NCI-H345 (cell line): ENCODE data around the gene PLEKHG5.
A peak's percentile ranks its signal among the peaks of the same experiment; 100 is the strongest.

Experiments
- DNase-seq: peaks from one replicate; lab custom pipeline; 2025; lab: John Stamatoyannopoulos, UW

The PLEKHG5 gene

GRCh38 chr1:6424619-6425593, 66.6 kb downstream of the PLEKHG5 start, which contains the start of gene ESPN:
TSS of gene ESPN (plus strand) at chr1:6424776. CDS start at chr1:6424956, 180 bp downstream.
- peak; percentile 23 for DNase-seq

- DNase-seq: peak; percentile 20
Observed at GRCh38 chr1:6424000-6424565, 67.4 kb downstream of the PLEKHG5 start.

- DNase-seq: peak; percentile 75
Observed at GRCh38 chr1:6423321-6423999, 68.0 kb downstream of the PLEKHG5 start.

GRCh38 chr1:6421266-6421665, 70.2 kb downstream of the PLEKHG5 start:
- no peak for DNase-seq

- no peak for DNase-seq
Observed at GRCh38 chr1:6420454-6421042, 70.9 kb downstream of the PLEKHG5 start.

- DNase-seq: no peak
Observed at GRCh38 chr1:6419804-6420453, 71.5 kb downstream of the PLEKHG5 start, which contains the start of gene HES2. TSS of gene HES2 (minus strand) at chr1:6419919. CDS start at chr1:6419820, 99 bp downstream.

- no peak for DNase-seq
Observed at GRCh38 chr1:6419397-6419803, 72.1 kb downstream of the PLEKHG5 start.

GRCh38 chr1:6418668-6419396, 72.6 kb downstream of the PLEKHG5 start:
- DNase-seq: no peak

GRCh38 chr1:6417961-6418667, 73.4 kb downstream of the PLEKHG5 start:
- no peak for DNase-seq
